Measurements from ENCODE around the gene C10orf90.

- no peak for TF ChIP-seq CTCF (tag by site-specific recombination; IDR thresholded peaks at IDR 0.05)
- no peak for TF ChIP-seq ZNF558 (tag by site-specific recombination; IDR thresholded peaks at IDR 0.05)
- TF ChIP-seq GLIS1 (tag by site-specific recombination; IDR thresholded peaks at IDR 0.05), result no peak
- TF ChIP-seq TSHZ1 (tag by site-specific recombination; IDR thresholded peaks at IDR 0.05; ENCODE audit: borderline replicate concordance), result no peak
- no peak for TF ChIP-seq KLF16 (tag by site-specific recombination; IDR thresholded peaks at IDR 0.05)
- no peak for TF ChIP-seq ZNF792 (tag by site-specific recombination; IDR thresholded peaks at IDR 0.05)
- TF ChIP-seq ZNF362 (tag by site-specific recombination; IDR thresholded peaks at IDR 0.05), result no peak
These were observed 237.1 kb downstream of the C10orf90 start for GRCh38 chr10:126433351-126433750.

All from HEK293 (cell line).